Adrenal gland (tissue), 5 donors: ENCODE data around the gene CEP63.

Experiments
- POLR2A ChIP-seq, 2 donors: fragments of 450-650 bp; IDR thresholded peaks; one replicate each; pipeline ENCODE4 v1.6.1; 2017; ENCODE audit warnings: antibody characterized with exemption in 2 of 2, mild to moderate bottlenecking in 2 of 2, moderate library complexity in 1 of 2
- TF ChIP-seq, protein P1 (sequence below), 6 experiments: fragments of 450-650 bp in 4 of 6; fragments of 200-600 bp in 2 of 6; sonication (generic) in 1 of 6; IDR thresholded peaks; 1 replicate in 5 of 6; 2 replicates in 1 of 6; pipeline versions ENCODE4 v1.5.1 to v1.8.0; 2016 to 2021; ENCODE audit warnings: antibody characterized with exemption in 6 of 6, mild to moderate bottlenecking in 2 of 6, moderate library complexity in 1 of 6
- donor health status: DM: no; HTN: no; CAD: no.

GRCh38 chr3:134457376-134458074, 28.3 kb upstream of the CEP63 start:
- TF ChIP-seq, protein P1, sequence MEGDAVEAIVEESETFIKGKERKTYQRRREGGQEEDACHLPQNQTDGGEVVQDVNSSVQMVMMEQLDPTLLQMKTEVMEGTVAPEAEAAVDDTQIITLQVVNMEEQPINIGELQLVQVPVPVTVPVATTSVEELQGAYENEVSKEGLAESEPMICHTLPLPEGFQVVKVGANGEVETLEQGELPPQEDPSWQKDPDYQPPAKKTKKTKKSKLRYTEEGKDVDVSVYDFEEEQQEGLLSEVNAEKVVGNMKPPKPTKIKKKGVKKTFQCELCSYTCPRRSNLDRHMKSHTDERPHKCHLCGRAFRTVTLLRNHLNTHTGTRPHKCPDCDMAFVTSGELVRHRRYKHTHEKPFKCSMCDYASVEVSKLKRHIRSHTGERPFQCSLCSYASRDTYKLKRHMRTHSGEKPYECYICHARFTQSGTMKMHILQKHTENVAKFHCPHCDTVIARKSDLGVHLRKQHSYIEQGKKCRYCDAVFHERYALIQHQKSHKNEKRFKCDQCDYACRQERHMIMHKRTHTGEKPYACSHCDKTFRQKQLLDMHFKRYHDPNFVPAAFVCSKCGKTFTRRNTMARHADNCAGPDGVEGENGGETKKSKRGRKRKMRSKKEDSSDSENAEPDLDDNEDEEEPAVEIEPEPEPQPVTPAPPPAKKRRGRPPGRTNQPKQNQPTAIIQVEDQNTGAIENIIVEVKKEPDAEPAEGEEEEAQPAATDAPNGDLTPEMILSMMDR (IDR thresholded peaks at IDR 0.05): no peak
- TF ChIP-seq POLR2A (IDR thresholded peaks at IDR 0.05): no peak
